ENCODE measurements around the gene PDE7B.

Gene PDE7B

DNA sequence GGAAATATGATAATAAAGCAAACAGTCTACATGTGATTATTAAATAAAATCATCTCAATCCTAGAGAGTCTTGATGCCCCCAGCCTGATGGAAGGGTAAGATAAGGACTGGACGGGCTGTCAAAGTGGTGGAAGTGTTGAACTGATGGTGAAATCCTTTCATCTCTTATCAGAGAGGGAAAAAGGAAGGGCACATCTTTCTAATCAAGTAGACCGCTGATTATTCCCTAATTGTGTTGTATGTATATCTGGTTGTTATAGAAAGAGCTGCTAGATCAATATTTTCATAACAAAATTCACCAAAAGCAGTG lies 184.5 kb downstream of the PDE7B start:
- no peak for DNase-seq

DNA sequence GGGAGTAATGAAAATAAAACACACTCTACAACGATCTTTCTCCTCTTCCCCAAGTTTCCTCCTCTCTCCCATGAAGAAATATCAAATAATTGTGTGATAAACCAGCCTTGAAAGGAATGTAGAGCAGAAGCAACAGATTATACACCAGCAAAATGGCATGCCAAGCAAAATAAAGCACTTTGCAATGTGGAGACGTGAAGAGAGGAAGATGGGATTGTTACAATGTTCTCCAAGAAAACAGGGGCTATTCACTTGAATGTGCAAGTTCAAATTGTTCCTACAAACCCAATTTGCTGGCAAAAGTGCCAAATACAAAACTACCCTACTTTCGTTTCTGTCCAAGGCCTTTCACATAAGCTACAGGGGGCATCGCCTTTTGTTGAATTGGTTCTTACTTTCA lies 185.1 kb downstream of the PDE7B start:
- peak; percentile 9 for DNase-seq

DNA sequence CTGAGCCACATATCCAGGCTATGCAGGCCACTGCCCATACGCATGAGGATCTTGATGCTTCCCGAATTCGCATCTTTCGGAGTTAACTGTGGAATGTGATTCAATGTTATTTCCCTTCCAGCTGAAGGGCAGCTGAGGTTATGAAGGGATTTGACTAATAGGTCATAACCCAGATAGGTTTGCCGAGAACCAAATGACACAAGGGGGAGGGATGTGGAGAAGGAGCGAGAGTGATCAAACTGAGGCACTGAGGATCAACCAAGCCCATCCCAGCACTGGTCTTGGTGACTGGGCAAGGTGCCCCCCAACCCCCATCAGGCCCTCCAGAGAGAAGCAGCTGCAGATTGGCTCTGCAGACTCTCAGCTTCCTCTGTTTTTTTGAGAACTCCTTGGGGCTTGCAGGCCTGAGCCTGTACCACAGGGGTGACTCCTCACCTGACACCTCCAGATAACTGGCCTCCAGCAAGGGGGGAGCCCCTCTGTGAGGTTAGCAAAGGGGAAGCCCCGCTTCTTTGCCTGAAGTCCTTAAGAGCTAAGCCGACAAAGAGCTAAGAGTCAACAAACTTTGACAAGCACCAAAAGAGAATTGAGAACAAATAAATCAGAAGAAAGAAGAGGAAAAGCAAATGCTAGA lies 185.9 kb downstream of the PDE7B start:
- peak; percentile 26 for DNase-seq

DNA sequence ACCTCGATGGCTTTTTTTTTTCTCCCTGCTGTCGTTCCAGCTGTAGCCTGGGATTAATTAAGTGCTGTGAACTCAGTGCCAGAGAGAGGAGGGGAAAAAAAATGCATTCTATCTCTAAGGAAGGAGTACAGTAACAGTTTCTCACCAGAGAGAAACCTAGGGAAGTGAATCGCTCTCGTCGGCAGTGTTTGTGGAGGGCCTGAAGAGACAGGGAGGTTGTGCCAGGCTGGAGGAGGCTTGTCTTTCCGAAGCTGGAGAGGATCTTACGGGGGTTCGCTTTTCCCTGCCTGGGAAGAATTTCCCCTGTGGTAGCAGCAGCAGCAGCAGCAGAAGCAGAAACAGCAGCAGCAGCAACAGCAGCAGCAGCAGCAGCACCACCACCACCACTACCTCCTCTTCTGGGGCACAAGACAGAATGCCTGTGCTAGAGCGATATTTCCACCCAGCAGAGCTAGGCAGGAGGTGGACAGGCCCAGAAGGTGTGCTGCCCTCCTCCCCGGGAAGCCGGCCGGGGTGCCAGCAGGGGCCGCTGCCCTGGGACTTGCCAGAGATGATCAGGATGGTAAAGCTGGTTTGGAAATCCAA lies 186.5 kb downstream of the PDE7B start:
- peak; percentile 34 for DNase-seq

DNA sequence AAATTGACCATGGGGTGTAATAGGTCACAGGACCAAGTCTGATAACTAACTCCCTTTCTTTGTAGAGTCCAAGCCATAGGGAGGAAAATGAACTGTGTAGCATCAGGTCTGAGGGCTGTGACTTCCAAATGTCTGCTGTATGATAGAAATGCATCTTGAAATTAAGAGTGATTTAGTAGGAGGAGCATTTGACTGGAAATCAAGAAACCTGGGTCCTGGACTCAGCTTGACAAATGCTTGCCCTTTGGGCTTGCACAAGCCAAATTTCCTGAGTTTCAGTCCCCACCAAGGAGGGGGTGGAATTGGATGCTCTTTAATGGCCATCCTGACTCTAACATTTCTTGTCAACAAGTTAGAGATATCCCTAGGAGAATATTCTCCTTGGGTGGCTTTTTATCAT lies 187.0 kb downstream of the PDE7B start:
- no peak for DNase-seq

DNA sequence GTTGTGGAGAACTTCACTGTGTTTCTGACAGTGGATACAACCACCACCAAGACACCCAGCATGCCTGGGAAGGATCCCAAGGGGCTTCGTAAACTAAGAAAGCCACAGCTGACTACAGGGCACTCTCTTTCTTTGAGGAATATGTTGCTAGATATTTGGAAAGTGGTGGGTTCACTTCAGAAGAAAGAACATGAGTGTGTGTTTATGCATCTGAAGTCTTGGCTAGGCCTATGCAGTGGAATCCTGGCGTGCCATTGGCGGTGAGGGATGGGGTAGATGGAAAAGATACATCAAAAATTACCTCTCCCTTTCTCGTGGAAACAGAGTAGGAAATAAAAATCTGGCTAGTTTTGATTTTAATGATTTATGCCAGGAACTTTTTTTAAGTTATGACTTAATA lies 187.7 kb downstream of the PDE7B start:
- DNase-seq, result no peak

DNA sequence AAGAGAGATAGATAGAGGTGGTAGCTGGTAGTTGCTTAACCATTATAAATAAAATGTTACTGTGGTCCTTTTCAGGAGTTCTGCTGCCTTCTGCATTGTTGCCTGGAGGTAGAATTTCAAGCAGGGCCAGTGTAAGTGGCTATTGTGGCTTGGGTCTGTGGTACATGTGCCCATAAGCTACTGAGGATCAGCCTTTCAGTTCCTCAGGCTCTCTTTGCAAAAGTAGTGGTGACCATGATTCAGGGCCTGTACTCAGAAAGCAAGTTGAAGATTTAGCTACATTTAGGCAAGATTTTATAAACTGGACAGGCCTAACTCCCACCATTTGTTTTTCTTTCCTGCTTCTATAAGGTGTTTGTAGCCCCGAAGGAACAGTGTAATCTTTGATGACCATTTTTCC lies 199.0 kb downstream of the PDE7B start:
- DNase-seq, result no peak

DNA sequence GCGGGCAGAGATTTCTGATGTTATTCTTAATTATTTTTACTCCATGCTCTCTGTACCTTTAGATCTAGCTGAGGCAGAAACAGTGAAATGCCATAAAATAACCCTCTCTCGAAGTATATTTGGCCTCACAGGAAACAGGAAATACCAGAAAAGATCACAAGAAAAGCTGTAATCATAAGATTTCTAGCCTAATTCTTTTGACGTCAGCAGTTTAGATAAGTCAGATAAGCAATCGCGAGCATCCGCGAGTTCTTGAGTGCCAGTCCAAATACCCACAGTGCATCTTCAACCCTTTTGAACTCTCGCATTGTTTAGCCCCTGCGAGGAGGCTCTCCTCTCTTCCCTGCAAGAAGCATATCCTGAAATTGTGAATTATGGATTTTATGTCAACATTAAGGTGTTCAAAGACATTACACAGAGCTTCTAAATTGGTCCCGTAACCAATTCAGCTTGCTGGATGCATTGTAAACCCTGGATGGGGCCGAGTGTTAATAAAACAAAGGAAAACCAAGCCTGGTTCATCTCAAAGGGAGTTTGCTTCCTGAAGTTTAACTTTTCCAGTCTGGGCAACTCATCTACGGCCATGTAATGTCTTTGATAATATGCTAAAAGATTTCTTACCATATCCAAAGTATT lies 199.8 kb downstream of the PDE7B start:
- DNase-seq, result peak; percentile 52

DNA sequence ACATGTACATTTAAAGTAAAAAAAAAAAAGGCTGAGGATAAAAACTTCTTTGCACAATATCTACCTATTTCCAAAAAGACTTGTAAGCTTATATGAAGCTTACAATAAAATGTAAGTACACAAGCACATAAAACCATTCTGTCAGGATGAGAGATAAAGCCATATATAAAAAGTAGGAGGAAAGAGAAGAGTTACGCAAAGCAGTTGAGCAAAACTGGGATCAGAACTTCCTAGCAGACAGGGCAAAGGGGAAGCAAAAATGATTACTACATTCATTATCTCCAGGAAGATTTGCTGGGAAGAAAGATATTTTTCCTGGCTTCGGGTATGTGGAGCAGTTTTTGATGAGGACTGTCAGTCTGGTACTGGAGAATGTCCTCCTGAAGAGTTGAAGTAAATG lies 200.5 kb downstream of the PDE7B start:
- no peak for DNase-seq

DNA sequence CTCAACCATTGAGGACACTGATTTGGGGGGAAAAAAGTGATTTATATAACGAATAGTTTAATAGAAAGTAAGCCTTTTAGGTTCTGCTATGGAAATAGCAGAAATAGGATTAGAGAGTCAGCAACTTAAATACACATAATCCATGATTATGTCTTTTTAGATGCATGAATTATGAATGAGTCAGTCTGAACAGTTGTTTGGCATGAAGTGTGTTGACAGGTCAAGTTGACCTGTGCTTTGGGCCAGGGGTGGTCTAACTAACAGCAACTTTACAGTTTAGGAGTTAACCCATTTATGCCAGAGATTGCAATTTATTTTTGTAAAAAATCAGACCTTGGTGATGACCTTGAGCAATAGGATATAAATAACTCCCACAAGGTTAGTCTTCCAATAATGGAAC lies 207.4 kb downstream of the PDE7B start:
- DNase-seq, result no peak

DNA sequence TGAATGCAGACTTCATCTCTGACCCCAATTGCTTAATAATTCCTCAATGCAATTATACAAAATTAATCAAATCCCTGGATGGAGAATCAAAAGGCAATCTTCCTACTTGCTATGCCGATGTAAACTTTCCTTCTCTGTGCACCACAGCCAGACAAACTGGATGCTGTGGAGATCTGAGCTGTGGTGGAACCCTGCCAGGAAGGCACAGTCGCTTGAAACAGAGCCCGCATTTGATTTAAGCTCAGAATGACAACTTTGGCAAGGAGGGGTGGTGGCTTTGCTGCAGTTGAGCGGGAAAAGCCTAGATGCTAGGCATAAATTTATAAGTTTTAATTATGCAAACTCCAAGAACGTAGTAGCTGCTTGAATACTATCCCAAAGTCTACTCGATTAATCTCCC lies 207.8 kb downstream of the PDE7B start:
- no peak for DNase-seq

DNA sequence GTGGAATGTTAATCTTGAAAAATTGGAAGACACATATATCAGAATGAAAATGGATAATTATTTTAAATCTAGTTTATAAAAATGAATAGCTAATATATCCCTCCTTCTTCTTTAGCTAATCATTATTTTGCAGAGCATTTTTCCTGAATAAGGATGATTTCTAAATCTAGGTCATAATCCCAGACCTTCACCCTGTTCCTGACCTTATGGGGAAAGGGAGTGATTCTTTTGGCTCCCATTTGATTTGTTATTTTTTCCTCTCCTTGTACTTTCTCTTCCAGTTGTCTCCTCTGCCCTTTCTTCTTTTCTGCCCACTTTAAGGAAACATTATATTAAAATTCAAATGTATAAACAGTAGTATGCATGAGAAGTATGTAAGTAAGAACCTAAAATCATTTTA lies 208.6 kb downstream of the PDE7B start:
- no peak for DNase-seq

DNA sequence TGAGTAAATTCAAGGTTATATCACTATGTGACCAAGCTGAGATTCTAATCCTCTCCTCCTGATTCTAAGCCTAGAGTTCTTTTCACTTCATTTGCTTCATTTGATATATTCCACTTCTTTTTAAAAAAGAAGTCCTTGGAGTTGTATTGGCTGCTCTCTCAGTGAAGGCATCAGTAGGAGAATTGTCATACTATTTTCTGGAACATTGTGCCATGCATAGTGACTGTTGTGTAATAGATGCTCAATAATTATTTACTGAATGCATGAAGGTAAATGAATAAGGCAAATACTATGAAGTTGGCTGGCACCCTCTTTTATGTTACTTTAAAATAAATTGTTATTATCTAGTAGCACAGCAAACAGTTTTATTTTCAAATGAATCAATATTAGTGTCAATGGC lies 209.3 kb downstream of the PDE7B start:
- DNase-seq, result no peak

DNA sequence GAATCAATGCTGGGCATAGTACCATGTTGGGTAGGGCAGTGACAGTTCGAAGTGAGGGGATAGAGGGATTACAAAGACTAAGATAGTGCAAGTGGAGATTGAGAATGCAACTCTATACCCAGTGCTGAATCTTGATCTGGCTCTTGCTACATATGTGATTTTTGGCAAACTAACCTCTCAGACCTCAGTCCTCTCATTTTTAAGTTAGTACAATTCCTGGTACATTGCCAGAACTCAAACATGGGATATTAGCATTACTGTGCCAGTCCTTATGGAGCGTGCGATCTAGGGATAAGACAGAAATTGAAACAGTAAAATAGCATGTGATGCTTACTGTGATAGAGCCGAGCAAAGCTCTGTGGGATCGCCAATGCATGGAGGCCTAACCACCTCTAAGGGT lies 210.2 kb downstream of the PDE7B start:
- no peak for DNase-seq

DNA sequence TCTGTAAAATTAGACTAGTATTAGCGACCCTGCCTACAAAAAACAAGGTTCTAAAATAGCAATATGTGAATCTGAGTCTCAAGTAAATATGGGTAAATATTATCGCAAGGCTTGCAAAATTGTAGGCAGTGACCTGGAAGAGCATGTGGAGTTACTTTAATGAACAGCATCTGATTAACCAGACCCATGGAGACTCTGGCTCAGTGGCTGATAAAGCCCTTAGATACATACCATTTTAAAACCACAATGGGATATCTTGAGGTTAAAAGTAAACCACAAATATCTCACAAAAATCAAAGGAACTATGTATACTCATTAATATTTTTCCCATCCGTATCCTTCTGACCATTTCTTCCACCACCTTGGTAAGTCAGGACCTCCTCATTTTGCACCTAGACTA lies 211.6 kb downstream of the PDE7B start:
- peak; percentile 69 for DNase-seq

DNA sequence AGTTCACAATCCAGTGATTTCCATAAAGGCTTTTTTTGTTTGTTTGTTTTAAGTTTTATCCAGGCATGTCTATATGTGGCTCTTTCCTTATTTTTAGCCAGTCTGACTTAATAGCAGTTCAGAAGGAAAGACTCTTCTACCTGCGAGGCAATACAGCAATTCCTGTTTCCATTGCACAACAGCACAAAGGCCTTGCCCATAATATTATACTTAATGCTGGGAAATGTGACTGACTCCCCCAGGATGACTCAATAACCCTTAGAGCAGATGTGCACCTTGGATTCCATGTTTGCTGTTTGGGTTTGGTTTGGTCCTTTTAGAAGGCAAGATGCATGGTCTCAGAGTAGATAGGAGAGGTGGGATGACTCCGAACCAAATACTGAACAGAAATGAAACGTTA lies 214.5 kb downstream of the PDE7B start:
- peak; percentile 36 for DNase-seq

DNA sequence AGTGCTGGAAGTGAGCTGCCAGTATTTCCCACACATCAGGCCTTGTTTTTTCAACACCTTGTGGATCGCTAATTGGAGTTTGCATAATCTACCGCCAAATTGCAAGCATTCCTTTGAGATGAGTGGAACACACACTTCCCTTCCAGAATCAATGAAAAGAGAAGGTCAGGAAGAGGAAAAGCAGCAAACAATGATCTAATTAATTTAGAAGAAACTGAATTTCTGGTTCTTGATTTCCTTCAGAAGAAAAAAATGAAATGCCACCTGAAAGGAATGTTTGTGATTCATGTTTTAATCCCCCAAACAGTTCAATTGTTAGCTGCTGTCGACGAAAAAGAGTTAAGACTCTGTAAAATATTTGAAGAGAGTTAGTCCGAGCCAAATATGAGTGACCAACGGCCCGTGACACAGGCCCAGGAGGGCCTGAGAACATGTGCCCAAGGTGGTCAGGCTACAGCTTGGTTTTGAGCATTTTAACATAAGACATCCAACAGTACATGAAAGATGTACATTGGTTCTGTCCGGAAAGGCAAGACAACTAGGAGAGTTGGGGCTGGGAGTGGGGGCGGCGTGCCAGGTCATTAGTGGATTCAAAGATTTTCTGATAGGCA lies 216.3 kb downstream of the PDE7B start:
- DNase-seq, result peak; percentile 74

DNA sequence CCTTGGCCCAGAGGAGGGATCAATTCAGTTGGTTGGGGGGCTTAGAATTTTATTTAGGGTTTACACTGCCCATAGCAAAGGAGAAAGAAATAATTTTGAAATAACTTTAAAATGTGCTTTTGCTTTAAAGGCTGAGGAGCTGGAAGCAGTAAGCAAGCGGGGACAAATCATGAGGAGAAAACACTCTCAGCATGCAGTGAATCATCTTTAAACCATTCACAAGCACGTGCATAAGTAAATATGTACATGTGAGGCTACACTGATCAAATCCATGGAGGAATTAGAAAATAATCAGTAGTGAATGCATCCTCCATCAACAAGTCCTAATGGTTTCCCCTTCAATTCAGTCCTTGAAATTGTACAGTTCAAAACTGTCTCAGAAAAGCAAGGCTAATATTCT lies 217.6 kb downstream of the PDE7B start:
- peak; percentile 83 for DNase-seq

DNA sequence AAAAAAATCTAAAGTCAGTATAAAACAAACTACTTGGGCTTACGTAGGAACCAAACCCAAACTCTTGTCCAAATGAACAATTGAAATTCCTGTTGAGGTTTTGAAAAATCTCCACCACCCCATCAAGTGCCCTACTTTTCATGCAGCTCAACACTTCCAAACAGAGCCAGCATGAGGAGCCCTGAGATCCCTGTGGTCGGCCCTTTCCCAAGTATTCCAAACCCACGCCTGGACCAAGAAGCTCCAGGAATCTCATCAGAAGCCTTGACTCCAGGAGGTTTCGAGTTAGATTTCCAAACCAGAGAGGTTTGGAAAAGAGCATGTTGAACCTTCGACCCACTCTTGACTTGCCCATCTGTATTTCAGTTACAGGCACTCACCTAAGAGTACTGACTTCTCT lies 219.3 kb downstream of the PDE7B start:
- DNase-seq, result no peak

DNA sequence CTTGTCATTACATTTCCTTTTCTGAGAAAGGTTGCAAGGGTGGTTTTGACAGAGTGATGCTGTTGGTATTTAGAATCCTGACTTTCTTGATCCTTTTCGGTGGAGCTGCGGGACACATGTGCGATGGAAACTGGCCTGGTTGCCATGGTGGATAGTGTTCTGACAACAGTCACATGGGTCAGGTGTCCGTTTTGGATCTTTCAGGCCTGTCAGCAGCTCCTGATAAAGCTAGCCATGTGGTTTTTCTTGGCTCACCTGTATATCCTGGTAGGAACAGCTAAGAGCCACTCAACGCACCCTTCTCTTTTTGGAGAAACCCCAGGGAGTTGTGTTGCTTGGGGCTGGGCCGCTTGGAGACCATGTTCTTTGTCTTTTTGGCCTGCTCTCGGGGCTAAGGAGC lies 221.2 kb downstream of the PDE7B start:
- no peak for DNase-seq

DNA sequence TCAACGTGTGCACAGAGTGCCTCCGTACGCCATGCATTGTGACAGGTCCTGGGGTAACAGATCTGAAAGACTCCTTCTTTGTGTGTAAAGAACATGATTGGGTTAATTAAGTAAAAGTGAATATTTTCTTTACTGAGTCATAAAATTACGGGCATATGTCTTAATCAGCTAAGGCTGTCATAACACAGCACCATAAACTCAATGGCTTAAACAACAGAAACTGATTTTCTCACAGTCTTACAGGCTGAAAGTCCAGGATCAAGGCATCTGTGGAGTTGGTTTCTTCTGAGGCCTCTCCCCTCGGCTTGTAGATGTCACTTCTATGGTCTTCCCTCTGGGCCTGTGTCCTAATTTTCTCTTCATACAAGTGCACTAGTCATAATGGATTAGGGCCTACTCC lies 221.7 kb downstream of the PDE7B start:
- peak; percentile 29 for DNase-seq

DNA sequence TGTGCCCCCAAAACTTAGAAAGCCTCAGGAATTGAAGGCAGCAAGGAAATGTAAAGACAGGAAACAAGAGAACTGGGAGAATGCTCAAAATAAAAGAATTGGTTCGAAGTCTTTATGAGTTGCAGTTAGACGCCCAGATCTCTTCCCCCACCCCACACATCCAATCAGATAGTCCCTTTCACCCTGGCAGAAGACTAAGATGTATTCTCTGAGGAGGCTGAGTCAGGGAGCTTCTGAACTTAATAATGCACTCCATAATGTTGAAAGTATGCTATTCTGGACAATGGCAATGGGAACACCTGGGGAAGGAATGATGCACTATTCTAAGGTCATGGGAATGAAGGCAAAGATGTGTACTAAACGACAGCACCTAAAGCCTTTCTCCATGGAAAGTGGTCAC lies 225.0 kb downstream of the PDE7B start:
- no peak for DNase-seq

DNA sequence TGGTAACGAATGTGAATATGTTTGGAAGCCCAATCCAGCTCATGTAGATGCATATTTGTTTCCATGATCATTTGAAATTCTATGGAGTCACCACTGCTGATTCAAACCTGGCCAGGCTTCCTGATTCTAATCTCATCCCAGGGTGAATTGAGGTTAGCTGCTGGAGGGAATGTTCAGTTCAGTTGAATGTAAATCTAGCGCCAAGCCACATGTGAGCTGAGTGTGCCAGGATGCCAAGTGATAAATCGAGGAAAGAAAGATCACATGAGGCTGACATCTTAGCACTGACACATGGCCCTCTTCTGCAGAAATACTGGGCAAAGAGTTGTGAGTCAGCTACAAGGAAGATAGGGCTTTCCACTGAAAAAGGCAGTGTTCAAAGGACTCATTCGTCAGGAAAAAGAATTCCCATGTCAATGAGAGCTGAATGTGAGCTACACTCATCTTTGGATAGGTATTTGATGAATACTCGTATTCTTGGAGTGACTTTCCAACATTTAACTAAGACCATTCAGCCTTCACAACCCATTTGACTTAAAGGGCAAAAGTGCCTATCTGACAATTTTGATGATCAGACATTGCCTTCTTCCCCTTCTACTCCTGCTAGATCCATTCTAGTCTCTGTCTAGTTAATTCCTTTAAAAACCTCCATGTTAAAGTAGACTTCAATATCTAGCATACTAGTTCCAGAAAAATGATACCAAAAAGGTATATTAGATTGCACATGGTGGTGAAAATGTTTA lies 226.5 kb downstream of the PDE7B start:
- DNase-seq, result peak; percentile 95

Measured in EL (cell line).